ENCODE measurements around the gene IGFBP6.

Gene IGFBP6

DNA sequence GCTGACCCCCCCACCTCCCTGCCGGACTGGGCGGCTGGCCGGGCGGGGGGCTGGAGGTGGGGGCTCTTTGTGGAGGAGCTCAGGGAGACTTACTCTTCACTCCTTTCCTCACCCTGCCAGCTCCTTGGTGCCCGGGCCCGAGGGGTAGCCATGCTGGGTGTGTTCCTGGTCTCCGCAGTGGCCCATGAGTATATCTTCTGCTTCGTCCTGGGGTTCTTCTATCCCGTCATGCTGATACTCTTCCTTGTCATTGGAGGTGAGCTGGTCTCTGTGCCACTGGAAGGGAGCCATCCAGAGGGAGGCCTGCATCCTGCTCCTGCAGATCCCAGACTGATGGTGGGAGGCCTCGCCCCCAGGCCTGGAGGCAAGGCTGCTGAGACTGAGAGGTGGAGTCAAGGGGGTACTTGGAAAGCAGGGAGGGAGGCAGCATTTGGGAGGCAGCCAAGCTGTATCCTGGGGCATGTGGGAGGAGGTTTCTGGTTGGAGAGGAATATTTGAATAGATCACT lies 25.5 kb downstream of the IGFBP6 start:
- no peak overlapping the region for H3K4me3 ChIP-seq (replicated peaks; ENCODE audit: low read depth, low read length)
- peak; percentile 6 for DNase-seq (ENCODE audit: extremely low read depth, low read depth)
- TF ChIP-seq, protein P1, sequence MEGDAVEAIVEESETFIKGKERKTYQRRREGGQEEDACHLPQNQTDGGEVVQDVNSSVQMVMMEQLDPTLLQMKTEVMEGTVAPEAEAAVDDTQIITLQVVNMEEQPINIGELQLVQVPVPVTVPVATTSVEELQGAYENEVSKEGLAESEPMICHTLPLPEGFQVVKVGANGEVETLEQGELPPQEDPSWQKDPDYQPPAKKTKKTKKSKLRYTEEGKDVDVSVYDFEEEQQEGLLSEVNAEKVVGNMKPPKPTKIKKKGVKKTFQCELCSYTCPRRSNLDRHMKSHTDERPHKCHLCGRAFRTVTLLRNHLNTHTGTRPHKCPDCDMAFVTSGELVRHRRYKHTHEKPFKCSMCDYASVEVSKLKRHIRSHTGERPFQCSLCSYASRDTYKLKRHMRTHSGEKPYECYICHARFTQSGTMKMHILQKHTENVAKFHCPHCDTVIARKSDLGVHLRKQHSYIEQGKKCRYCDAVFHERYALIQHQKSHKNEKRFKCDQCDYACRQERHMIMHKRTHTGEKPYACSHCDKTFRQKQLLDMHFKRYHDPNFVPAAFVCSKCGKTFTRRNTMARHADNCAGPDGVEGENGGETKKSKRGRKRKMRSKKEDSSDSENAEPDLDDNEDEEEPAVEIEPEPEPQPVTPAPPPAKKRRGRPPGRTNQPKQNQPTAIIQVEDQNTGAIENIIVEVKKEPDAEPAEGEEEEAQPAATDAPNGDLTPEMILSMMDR (IDR thresholded peaks at IDR 0.05; ENCODE audit: low read depth, low read length, missing control alignments): no peak

DNA sequence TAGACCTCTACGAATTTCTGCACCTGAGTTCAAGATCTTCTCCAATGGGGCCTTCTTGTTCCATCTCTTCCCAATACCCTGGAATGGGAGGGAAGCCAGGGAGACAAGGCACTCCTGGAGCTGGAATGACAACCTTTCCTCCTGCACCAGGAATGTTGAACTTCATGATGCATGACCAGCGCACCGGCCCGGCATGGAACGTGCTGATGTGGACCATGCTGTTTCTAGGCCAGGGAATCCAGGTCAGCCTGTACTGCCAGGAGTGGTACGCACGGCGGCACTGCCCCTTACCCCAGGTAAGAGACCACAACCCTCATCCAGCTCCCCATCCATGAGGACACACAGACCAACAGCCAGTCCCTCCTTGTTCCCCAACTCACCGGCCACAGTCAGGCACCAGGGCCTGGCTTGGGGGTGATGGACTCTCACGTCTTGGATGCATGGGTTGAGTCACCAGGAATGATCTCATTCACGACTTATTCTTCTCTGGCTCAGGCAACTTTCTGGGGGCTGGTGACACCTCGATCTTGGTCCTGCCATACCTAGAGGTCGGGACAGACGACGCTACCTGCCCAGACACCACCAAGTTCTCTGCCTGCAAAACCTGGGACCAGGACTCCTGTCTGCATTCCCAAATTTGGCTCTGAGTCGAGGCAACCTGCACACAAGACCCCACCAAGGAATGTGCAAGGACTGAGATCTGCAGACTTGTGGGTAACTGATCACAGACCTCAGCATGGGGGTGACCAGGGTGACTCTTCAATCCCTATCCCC lies 26.3 kb downstream of the IGFBP6 start:
- no peak for DNase-seq (ENCODE audit: extremely low read depth, low read depth)
- H3K4me3 ChIP-seq (replicated peaks; ENCODE audit: low read depth, low read length): no peak overlapping the region
- TF ChIP-seq, protein P1 (IDR thresholded peaks at IDR 0.05; ENCODE audit: low read depth, low read length, missing control alignments): no peak

DNA sequence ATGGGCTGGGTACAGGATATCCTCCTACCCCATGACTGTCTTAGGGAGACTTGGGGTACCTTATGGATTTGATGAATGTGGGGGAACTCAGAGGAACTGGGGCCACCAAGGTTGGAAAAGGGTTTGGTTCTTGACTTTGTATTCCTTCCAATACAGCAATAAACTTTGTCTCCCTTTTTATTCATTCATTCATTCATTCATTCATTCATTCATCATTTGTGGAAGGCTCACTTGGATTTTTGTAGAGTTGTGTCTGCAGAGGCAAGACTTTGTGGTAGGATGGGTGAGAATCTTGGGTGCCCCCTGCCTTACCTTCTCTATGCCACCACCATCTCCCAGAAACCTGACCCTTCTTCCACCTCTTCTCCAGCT lies 26.9 kb downstream of the IGFBP6 start:
- TF ChIP-seq, protein P1 (IDR thresholded peaks at IDR 0.05; ENCODE audit: low read depth, low read length, missing control alignments): no peak
- H3K4me3 ChIP-seq (replicated peaks; ENCODE audit: low read depth, low read length): no peak overlapping the region
- no peak for DNase-seq (ENCODE audit: extremely low read depth, low read depth)

DNA sequence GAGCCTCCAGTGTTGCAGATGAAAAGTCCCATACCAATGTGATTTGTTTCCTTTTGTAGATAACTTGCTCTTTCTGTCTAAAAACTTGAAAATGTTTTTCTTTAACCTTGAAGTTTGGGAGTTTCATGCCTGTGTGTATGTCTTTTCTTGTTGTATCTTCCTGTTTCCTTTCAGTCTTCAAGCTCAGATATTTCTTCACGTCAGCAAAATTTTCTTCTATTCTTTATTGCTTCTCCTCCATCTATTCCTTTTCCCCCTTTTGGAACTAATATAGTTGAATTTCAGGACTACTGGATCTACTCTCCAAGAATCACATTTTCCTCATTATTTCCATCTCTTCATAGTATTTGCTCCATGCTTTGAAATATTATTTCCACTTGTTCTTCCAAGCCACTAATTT lies 29.7 kb downstream of the IGFBP6 start:
- no peak overlapping the region for H3K4me3 ChIP-seq (replicated peaks; ENCODE audit: low read depth, low read length)
- TF ChIP-seq, protein P1 (IDR thresholded peaks at IDR 0.05; ENCODE audit: low read depth, low read length, missing control alignments): no peak
- no peak for DNase-seq (ENCODE audit: extremely low read depth, low read depth)

DNA sequence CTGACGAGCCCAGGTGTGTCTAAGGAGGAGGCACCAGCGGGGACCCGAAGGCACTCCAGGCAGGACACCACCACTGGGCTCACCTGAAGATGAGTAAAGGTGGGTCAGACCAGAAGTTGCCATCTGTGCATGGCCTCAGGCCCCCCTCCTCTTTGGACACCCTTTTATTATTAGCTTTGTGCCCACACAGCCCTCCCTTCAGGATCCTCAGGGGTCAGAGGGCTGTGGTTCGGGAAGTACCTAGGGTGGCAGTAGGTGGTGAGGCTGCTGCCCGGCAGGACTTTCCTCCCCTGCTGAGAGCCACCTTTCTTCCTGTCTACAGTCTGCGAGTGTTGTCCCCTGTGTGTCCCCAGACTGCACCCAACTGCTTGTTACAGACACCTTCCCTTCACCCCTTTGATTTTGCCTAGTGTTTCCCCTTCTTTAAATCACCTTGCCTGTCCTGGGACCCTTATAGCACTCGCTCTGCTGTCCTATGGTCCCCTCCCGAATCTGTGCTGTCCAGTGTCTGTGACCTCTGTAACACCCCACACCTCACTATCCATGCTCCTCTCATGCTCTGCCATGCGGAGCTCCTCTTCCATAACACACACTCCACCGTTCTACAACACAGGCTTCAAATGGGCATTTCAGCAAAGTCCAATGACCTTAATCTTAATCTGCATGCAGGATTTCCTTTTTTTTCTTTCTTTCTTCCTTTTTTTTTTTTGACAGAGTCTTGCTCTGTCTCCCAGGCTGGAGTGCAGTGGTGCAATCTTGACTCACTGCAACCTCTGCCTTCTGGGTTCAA lies 31.5 kb downstream of the IGFBP6 start:
- TF ChIP-seq, protein P1 (IDR thresholded peaks at IDR 0.05; ENCODE audit: low read depth, low read length, missing control alignments): no peak
- no peak overlapping the region for H3K4me3 ChIP-seq (replicated peaks; ENCODE audit: low read depth, low read length)
- DNase-seq (ENCODE audit: extremely low read depth, low read depth): no peak

DNA sequence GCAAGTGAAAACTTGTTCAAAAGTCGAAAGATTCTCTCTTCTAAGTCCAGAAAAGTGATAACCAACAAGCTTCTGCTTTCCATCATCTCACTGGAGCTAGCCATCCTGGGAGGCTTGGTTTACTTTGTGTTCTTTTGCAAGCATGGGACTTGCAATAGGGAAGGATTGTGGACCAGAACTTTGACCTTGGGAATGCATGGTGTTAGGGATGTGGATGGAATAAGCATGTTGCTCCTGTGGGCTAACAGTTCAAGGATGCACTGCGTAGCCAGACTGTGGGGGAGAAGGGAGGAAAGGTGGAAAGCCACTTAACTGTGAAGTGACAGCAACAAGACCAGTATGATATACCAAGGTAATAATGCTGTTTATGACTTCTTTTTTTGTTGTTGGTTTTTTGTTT lies 34.4 kb downstream of the IGFBP6 start:
- H3K4me3 ChIP-seq (replicated peaks; ENCODE audit: low read depth, low read length): no peak overlapping the region
- TF ChIP-seq, protein P1 (IDR thresholded peaks at IDR 0.05; ENCODE audit: low read depth, low read length, missing control alignments): no peak
- no peak for DNase-seq (ENCODE audit: extremely low read depth, low read depth)

Measured in HFF-Myc (cell line).